CD14-positive monocyte (primary cell): ENCODE results near the gene MAP3K20. TPM values are rescaled to one million over a fixed set of nuclear protein-coding genes. Genes with fewer than 3 reads are reported as not detected.

ENCODE experiments used
- DNase-seq, 3 donors: peaks; one replicate each; pipeline ENCODE4 v3.0.0-alpha.2; 2011 to 2022
- H2AFZ ChIP-seq: 2 replicates; pipeline ENCODE4 v1.6.0; 2012; ENCODE audit warnings: mild to moderate bottlenecking, low read depth, low read length, inconsistent platforms; ENCODE audit not compliant: insufficient read depth, poor library complexity, severe bottlenecking
- H3K27ac ChIP-seq, 2 donors: 1 replicate in 1 of 2; 2 replicates in 1 of 2; pipeline ENCODE4 v1.5.1; 2012 to 2013; ENCODE audit warnings: low read length in 2 of 2, control low read depth in 1 of 2, inconsistent platforms in 1 of 2, low read depth in 1 of 2, mild to moderate bottlenecking in 1 of 2
- H3K27me3 ChIP-seq, 2 donors: one replicate each; pipeline versions ENCODE4 v1.6.0 to v1.6.1; 2011 to 2013; ENCODE audit warnings: low read length in 2 of 2; ENCODE audit not compliant: control insufficient read depth in 2 of 2, insufficient read depth in 2 of 2
- H3K36me3 ChIP-seq, 2 donors: replicated peaks in 1 of 2; 1 replicate in 1 of 2; 2 replicates in 1 of 2; pipeline versions ENCODE4 v1.5.1 to v1.6.1; 2012 to 2013; ENCODE audit warnings: low read length in 2 of 2, control low read depth in 1 of 2, inconsistent platforms in 1 of 2, mild to moderate bottlenecking in 1 of 2; ENCODE audit not compliant: insufficient read depth in 2 of 2, control insufficient read depth in 1 of 2
- H3K4me1 ChIP-seq, 2 donors: 1 replicate in 1 of 2; 2 replicates in 1 of 2; pipeline versions ENCODE4 v1.5.1 to v1.6.1; 2012 to 2013; ENCODE audit warnings: low read length in 2 of 2, control low read depth in 1 of 2, inconsistent platforms in 1 of 2, mild to moderate bottlenecking in 1 of 2, moderate library complexity in 1 of 2; ENCODE audit not compliant: insufficient read depth in 2 of 2, control insufficient read depth in 1 of 2
- H3K4me2 ChIP-seq: replicated peaks from 2 replicates; pipeline ENCODE3; 2012; ENCODE audit warnings: low read length, moderate library complexity, mild to moderate bottlenecking; ENCODE audit not compliant: poor library complexity, severe bottlenecking; ENCODE audit errors: extremely low read depth
- H3K4me3 ChIP-seq, 3 experiments: fragments of 200-600 bp in 1 of 3; sonication (generic) in 1 of 3; replicated peaks in 1 of 3; 1 replicate in 2 of 3; 2 replicates in 1 of 3; pipeline ENCODE4 v1.5.1; 2011 to 2013; ENCODE audit warnings: low read length in 3 of 3, mild to moderate bottlenecking in 3 of 3, control low read depth in 2 of 3, low read depth in 2 of 3, inconsistent platforms in 1 of 3, moderate library complexity in 1 of 3
- H3K79me2 ChIP-seq: 2 replicates; pipeline ENCODE4 v1.6.0; 2012; ENCODE audit warnings: mild to moderate bottlenecking, control low read depth, inconsistent platforms, low read length, moderate library complexity; ENCODE audit not compliant: insufficient read depth
- H3K9ac ChIP-seq: 2 replicates; pipeline ENCODE4 v1.6.0; 2017; ENCODE audit warnings: low read length, mild to moderate bottlenecking; ENCODE audit not compliant: insufficient read depth, poor library complexity, severe bottlenecking
- H3K9me3 ChIP-seq, 2 donors: replicated peaks in 1 of 2; 1 replicate in 1 of 2; 2 replicates in 1 of 2; pipeline versions ENCODE4 v1.5.1 to v1.6.1; 2012 to 2013; ENCODE audit warnings: low read length in 2 of 2, control low read depth in 1 of 2; ENCODE audit not compliant: control insufficient read depth in 1 of 2, insufficient read depth in 1 of 2
- H4K20me1 ChIP-seq: 2 replicates; pipeline ENCODE4 v1.6.0; 2012; ENCODE audit warnings: mild to moderate bottlenecking, low read length, control low read depth, moderate library complexity; ENCODE audit not compliant: insufficient read depth
- H3K27ac Mint-ChIP-seq, 7 donors: one replicate each; pipeline ENCODE4 v1.8.0; 2020; ENCODE audit warnings: mild to moderate bottlenecking in 7 of 7, mixed read lengths in 7 of 7, moderate library complexity in 6 of 7, inconsistent platforms in 2 of 7
- H3K27me3 Mint-ChIP-seq, 3 donors: one replicate each; pipeline ENCODE4 v1.8.0; 2021 to 2022; ENCODE audit warnings: low read depth in 3 of 3, mild to moderate bottlenecking in 3 of 3, mixed read lengths in 3 of 3, moderate library complexity in 3 of 3, inconsistent platforms in 1 of 3
- H3K36me3 Mint-ChIP-seq, 2 donors: one replicate each; pipeline ENCODE4 v1.8.0; 2020; ENCODE audit warnings: mixed read lengths in 2 of 2, inconsistent platforms in 1 of 2, mild to moderate bottlenecking in 1 of 2
- H3K4me1 Mint-ChIP-seq: one replicate; pipeline ENCODE4 v1.8.0; 2020; ENCODE audit warnings: mild to moderate bottlenecking, mixed read lengths
- H3K4me3 Mint-ChIP-seq, 2 donors: one replicate each; pipeline ENCODE4 v1.8.0; 2020; ENCODE audit warnings: mild to moderate bottlenecking in 2 of 2, mixed read lengths in 2 of 2, moderate library complexity in 1 of 2
- H3K9me3 Mint-ChIP-seq, 7 donors: one replicate each; pipeline ENCODE4 v1.8.0; 2020 to 2022; ENCODE audit warnings: mixed read lengths in 7 of 7, mild to moderate bottlenecking in 6 of 7, moderate library complexity in 6 of 7, inconsistent platforms in 2 of 7
- CTCF ChIP-seq: fragments of 200-600 bp; IDR thresholded peaks from one replicate; pipeline ENCODE4 v1.8.0; 2022; ENCODE audit warnings: antibody characterized with exemption, mild to moderate bottlenecking
- WGBS: methylation state at CpG from one replicate; pipeline ENCODE4 v1.1.5; 2013; ENCODE audit warnings: missing lambda C conversion rate; ENCODE audit not compliant: insufficient coverage; 5-methylcytosine and 5-hydroxymethylcytosine counted together
- intact Hi-C, 2 donors: fragments of 100-400 bp; cut with micrococcal nuclease; formaldehyde crosslinking; loops; one replicate each; pipeline versions ENCODE4 v1.15.0 to v1.15.1; 2023
- polyA plus RNA-seq, 3 donors: library from polyadenylated mRNA; depleted of rRNA in 1 of 3; unstranded in 2 of 3; stranded (reverse) in 1 of 3; fragments of 300-500 nt in 2 of 3; fragments of >200 nt in 1 of 3; fragmentation: Illumina TruSeq in 2 of 3; gene quantifications; 1 replicate in 2 of 3; 2 replicates in 1 of 3; pipeline ENCODE4 v1.2.3, GENCODE V29; 2012 to 2021

The MAP3K20 gene
- polyA plus RNA-seq, 3 donors = 14.3 to 30.7 (median 21.6) TPM

GRCh38 chr2:173241643-173242042 lies 166.0 kb downstream of the MAP3K20 start:
- H3K9me3 Mint-ChIP-seq = no peaks in the 10 kb centered on the region
- no peaks in the 10 kb centered on the region for H3K4me1 Mint-ChIP-seq
- H3K9ac ChIP-seq = no peak overlapping the region

GRCh38 chr2:173247156-173247555 lies 171.5 kb downstream of the MAP3K20 start:
- H4K20me1 ChIP-seq = no peaks in the 10 kb centered on the region
- H3K27ac ChIP-seq = no peak overlapping the region
- WGBS = no CpG with 5 or more reads among the region's 2 CpGs
- H3K27me3 ChIP-seq = no peaks in the 10 kb centered on the region
- no peaks in the 10 kb centered on the region for H3K79me2 ChIP-seq
- Mint-ChIP-seq H3K27me3 (no peaks in the 10 kb centered on the region), H3K4me1 (no peaks in the 10 kb centered on the region), H3K4me3 (no peak overlapping the region), H3K27ac (no peak overlapping the region), H3K36me3 (peaks cover 36 to 48% of the 10 kb centered on the region in 2 donors), H3K9me3 (no peaks in the 10 kb centered on the region)
- H3K9me3 ChIP-seq = no peaks in the 10 kb centered on the region
- H3K9ac ChIP-seq = no peak overlapping the region
- intact Hi-C loops = no loop called here
- DNase-seq = no peak
- no peak overlapping the region for H3K4me2 ChIP-seq
- H3K36me3 ChIP-seq = peaks cover under 1 to 36% of the 10 kb centered on the region in 2 donors
- no peak overlapping the region for H2AFZ ChIP-seq
- no peaks in the 10 kb centered on the region for H3K4me1 ChIP-seq
- no peak for TF ChIP-seq CTCF
- no peak overlapping the region for H3K4me3 ChIP-seq

More at GRCh38 chr2:173241643-173242042, 166.0 kb downstream of the MAP3K20 start:
- no peak for DNase-seq
- Histone ChIP-seq H3K79me2 (no peaks in the 10 kb centered on the region), H3K9me3 (no peaks in the 10 kb centered on the region), H3K4me1 (no peaks in the 10 kb centered on the region), H3K4me3 (no peak overlapping the region), H3K27me3 (no peaks in the 10 kb centered on the region), H3K4me2 (no peak overlapping the region), H4K20me1 (no peaks in the 10 kb centered on the region), H3K36me3 (peaks cover 7 to 59% of the 10 kb centered on the region in 2 donors), H2AFZ (no peak overlapping the region), H3K27ac (no peak overlapping the region)
- TF ChIP-seq CTCF = no peak
- WGBS = no CpG with 5 or more reads among the region's 1 CpG
- H3K4me3 Mint-ChIP-seq = no peak overlapping the region
- H3K36me3 Mint-ChIP-seq = peaks cover 56 to 73% of the 10 kb centered on the region in 2 donors
- no peaks in the 10 kb centered on the region for H3K27me3 Mint-ChIP-seq
- intact Hi-C loops = no loop called here
- H3K27ac Mint-ChIP-seq = no peak overlapping the region
